ENCODE measurements around the gene PIP5K1B.

The PIP5K1B gene

DNA sequence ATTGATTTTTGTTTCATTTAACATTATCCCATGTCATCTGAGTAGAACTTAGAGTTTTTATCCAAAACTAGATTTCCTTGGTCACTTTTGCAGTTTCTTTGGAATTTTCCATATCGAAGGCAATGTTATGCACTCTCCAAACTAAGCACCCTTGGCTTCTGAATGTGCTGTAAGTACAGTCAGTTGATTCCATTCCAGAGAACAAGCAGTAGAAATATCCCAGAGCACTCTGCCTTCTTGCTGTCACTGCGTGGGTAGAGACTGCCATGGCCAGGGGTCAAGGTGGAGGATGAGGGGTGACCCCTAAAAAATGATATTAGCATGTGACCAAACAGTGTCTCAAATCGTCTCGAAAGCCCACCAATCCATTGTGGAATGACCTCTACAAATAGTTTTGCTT lies 36.2 kb downstream of the PIP5K1B start:
- no peak for DNase-seq

DNA sequence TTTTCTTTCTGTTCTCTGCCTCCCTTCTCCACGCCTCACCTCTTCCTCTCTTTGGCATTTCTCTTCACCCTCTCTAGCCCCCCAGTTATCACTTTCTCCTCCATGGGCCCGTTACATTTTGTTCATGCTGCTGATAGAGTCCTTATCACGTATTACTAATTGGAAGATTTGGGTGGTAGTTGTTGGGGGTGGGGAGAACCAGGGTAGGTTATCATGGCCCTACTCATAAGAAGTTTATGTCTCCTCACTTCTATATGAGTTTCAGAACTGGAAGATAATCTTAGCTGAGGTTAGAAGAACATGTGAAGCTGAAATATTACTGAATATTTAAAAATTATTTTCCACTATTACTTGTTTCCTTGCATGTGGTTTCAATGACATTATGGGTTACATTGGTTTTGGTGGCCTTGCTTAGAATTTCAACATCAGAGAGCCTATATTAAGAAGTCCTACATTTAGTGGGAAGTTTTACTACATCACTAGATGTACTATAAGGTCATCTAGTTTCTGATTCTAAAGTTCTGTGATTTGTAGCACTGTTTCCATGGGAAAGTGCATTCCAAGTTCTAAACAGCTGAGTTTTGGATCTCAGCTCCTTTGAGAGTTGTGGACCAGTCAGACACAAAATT lies 36.8 kb downstream of the PIP5K1B start:
- DNase-seq = no peak

DNA sequence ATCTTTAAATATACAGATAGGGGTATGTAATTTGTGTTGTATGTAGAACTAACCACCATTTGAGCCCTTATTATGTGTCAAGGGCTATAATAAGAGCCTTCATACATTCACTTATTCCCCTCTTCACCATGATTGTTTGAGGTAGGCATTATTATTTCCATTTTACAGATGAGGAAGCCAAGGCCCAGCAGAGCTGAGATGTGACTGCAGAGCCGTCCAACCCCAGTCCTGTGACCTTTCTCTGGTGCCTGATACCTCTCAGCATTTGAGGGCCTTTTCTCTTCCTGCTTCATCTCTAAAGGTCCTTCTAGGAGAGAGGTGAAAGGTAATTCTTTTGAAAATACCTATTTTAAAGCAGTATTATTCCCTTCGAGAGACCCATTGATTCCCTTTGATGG lies 37.3 kb downstream of the PIP5K1B start:
- no peak for DNase-seq

DNA sequence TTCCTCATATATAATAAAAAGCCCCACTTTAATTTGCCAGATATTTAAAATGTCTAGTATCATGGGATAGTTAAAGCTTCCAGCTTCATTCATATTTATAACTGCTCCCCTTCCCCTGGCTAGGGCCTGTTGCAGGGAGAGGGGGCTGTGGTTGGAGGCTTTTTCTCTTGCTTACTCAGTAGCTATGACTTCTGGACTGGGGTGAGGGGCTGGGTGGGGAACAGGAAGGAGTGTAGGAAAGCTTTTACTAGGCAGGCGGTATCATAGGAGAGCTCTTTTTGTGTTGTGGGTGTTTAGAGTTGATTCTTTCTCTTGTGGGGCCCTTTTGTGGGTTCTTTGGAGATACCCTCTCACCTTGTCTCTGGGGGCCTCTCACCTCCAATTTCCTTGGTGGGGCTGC lies 39.4 kb downstream of the PIP5K1B start:
- DNase-seq = no peak

DNA sequence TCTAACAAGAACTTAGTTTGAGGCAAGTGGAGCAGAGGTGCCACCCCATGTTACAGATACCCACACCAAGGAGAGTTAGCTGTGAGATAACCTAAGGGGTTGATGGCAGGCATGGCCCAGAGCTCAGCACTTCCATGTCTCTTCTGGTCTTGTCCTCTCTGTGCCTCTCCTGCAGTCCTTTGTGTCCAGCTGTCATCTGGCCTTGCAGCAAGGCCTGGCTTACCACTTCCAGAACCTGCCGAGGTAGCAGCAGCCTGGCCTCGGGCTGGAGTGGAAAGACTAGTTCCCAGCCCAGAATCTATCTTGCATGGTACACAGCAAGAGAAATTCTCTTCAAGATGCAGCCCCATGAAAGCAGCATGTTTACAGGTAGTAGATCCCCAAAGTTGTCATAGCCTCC lies 41.5 kb downstream of the PIP5K1B start:
- no peak for DNase-seq

DNA sequence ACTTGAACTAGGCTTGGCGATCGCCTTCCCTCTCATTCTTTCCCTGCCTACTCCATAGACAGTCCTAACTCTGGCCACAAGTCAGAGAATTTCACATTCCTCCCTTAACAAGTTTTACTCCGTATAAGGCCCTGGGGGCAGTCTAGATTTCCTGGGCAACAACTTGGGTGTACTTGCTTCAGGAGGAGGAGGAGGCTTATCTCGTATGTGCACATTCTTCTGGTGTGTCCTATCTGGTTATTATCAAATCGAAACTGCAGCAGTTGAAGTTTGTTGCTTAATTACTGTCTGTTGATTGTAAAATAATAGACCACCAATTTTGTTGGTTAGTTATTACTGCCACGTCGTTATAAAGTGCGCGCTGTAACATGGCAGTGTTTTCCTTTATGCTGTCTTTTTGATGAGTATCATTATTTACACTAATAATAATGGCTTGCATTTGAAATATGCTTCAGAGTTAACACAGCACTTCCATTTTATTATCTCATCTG lies 42.0 kb downstream of the PIP5K1B start:
- no peak for DNase-seq

DNA sequence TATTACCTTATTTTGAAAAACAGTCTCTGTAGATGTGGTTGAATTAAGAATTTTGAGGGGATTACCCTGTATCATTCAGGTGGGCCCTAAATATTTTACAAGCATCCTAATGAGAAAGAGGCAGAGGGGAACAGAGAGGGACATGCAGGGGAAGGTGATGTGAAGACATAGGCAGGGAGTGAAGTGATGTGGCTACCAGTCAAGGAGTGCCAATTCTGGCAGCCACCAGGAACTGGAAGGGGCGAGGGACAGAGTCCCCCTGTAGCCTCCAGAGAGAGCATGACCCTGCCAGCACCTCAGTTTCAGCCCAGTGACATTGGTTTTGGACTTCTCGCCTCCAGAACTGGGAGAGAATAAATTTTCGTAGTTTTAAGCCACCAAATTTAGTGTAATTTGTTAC lies 44.1 kb downstream of the PIP5K1B start:
- no peak for DNase-seq

DNA sequence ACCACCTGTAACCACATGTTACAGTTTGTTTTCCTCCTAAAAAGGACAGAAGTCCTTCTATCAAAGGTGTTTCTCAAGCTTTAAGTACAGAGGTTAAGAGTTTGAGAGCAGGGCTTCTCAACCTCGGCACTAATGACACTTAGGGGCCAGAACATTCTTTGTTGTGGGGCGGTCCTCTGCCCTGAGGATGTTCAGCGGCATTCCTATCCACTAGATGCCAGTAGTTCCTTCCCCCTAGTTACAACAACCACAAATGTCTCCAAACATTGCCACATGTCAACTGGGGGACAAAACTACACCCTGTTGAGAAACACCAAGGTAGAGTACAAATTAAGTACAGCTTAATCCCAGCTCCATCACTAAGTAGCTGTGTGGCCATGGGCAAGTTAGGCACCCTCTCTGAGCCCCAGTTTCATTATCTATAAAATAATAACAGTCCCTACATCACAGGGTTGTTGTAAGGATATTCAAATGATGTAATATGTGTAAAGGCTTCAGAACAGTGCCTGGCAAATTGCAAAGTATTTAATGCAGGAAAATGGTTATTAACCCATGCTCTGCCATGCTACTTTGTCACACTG lies 44.6 kb downstream of the PIP5K1B start:
- DNase-seq = no peak

DNA sequence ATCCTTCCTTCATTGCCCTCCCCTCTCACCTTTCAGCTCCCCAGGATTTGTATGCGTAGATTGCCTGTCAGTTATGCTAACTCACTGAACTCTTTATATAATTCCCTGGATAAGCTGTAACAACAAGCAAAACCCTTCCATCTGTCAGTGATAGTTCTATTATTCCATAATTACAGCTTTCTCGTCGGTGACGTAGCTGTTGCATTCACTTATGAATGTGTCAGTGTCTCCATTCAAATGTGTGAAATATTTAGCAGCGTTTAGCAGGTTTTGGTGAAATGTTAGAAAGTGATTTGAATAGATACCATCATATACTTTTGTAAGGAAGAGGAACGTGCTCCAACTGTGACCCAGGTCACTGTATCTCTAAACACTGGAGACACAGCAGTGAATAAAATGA lies 45.2 kb downstream of the PIP5K1B start:
- no peak for DNase-seq

DNA sequence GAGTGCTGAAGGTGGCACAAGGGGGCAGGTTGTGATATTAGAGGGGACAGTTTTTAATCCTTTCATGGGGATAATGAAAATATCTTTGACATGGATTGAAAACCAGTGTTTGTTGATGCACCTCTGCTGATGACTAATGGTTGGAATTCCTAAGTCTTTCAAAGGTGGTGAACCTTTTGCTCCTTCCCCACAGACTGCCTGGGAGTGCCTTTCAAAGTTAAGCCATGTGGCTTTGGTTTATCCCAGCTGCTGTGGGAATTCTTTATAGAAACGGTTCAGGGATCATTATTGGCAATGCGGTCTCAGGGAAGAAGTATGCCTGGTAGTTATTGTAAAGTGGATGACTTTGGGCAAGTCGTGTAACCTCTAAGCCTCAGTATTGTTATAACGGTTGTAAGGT lies 45.7 kb downstream of the PIP5K1B start:
- no peak for DNase-seq

DNA sequence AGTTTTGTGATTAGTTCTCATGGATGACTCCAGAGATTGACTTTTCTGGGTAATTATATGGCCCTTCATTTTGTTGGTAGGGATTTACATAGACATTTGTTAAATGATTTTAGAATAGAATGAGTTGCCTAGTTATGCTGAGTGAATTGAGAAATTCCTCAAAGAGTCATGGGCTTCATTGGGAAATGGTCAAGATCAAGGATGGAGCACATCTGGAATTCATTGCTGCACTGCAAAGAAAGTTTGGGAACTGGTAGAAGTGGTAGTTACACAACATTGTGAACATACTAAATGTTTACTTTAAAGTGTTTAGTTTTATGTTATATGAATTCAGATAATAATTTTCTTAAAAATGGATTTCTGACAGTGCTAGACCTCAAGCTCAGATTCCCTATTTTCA lies 46.5 kb downstream of the PIP5K1B start:
- DNase-seq = no peak

DNA sequence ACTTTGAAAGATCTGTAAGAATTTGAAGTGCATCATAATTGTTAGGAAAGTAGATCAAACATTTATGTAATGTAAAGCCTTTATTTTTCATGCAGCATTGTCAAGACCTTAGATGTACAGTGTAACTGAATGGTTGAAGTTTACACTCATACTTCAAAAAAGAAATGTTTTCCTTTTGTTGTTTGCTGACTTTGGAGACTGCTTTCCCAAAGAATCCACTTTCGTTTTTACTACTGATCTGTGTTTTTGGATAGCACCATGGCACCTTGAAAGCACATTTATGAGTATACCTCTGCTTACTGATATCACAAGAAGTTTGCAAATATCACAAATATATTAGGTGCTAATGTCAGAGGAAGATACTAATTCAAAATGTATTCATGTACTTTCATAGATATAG lies 50.0 kb downstream of the PIP5K1B start:
- DNase-seq = no peak

DNA sequence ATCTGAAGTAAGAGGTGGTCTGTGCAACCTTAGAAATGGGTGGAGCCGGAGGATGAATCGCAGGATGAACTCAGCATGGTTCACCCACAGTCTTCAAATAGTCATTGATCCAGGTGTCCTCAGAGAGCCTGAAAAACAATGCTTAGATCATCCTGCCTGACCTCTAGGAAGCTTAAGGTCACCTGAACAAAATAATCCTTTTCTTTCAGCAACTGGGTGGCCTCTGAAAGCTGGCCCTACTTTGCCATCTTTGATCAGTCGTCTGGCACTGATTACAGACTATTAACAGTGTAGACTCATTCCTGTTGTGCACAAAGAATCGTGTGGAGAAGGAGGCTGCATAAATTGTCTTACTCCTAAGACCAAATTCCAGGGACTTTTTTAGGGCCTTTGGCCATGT lies 50.7 kb downstream of the PIP5K1B start:
- no peak for DNase-seq

DNA sequence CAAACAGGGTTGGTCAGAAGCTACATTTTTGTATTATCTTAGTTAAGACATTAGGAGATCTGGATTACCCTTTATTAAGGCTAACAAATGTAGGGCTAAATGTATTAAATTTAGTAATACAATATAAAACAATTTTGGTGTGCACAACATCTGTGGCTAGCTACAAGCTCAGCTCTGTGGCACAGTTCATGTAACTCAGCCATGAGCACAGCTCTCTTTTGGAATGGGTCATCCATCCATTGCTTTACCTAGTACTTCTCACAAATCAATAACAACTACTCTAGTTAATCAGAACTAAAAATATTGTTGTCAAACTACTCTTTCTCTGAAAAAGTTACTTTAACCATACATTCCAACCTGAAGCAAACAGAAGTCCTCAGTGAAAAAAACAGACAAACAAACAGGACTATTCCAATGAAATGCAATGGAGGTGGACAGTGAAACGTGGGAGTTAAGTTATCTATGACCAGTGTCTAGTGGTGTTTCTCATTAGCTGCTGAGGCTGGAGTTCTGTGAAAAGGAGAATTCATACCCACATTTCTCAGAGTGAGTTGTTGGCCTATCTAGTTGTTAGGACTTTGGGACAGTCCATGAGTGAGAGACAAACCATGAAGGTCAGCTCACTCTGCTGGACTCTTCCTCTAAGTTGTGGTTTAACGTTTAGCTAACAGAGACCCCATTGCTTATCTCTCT lies 55.1 kb downstream of the PIP5K1B start:
- no peak for DNase-seq

DNA sequence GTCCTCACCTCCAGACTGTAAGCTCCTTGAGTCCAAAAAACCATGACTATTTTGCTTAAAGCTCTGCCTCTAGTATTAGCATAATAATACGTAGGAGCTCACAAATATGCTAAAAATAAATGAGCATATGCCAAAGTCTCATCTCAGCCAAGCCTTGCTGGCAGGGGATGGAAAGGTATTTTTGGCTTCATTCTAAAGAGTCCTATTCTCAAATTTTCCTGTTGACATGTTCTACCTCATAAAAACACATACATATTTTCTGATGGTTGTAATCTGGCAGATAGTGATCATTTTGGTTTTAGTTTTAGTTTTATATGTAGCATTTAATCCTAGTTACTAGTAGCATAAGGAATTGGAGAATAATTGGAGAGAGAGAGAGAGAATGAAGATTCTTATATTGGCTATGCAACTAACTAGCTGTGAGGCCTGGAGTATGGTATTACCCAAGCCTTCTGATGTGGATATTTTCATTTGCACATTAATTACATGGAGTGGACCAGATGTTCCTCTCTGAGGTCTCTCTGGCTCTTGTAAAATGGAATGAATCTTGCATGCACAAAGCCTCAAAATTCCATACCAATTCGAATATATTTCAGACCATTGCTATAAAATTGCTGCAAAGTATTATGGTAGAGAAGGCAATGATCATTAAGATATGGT lies 55.8 kb downstream of the PIP5K1B start:
- DNase-seq = no peak

DNA sequence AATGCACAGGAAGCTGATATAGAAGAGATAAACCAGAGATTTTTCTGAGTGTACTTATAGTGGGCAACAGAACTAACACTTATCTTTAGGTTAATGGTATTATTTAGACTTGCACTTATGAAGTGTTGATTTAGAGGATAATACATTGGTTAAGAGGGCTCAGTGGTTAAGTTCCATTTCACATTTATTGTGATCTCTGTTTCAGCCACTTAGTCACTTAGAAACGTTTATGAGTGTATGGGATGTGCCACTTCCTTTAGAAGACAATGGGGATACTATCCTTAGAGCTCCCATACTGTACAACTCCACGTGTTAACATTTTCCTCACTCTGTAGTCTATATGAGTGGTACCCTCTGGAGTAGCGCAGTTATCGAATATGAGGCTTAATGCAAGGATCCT lies 57.5 kb downstream of the PIP5K1B start:
- no peak for DNase-seq

DNA sequence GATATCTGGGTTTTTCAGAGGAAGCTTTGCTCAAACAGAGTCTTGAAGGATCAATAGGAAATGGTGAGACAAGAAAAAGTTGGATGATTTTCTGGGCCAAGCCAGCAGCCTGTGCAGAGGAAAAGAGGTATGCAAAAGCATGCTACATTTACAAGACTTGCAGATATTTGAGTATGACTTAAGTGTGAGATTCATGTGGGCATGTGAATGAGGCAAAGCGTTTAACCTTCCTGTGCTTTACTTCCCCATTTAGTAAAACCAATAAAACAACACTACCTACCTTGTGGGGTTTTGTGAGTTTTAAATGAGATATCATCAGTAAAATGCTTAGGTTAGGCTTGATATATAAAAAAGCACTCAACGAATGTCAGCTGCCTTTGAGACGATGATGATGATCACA lies 58.1 kb downstream of the PIP5K1B start:
- no peak for DNase-seq

DNA sequence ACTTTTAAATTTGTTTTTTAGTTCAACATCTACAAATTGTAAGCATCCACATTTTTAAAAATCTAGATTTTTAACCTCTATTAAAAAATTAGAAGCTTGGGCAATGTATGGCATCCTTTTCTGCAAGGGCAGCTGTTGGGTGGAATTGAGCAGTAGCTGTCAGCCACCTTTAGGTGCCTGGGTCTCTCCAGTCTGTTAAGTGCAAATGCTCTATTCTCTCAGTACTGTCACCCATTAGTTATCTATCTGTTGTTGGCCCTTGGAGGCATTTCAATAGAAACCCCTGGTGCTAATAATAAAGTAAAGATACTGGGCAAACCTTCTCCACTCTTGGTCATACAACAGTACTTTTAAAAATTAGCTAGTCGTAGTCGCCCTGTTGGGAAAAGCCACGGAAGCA lies 63.6 kb downstream of the PIP5K1B start:
- DNase-seq = no peak

DNA sequence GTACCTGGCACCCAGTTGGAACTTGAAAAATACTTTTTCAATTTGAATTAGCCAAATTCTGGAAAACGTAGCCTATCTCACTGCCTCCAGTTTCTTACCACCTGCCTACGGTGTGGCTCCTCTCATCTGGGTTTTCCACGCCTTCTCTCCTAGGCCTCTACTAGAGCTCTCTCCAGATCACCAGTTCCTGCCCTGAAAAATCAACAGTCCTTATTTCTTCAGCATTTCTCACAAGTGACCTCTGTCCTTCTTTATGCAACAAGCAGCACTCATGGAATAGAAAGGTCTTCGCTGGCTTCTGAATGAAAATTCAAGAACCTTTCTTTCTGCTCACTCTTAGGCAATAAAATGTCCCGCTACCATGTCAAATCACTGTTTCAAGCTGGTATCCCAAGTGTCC lies 64.8 kb downstream of the PIP5K1B start:
- DNase-seq = no peak

DNA sequence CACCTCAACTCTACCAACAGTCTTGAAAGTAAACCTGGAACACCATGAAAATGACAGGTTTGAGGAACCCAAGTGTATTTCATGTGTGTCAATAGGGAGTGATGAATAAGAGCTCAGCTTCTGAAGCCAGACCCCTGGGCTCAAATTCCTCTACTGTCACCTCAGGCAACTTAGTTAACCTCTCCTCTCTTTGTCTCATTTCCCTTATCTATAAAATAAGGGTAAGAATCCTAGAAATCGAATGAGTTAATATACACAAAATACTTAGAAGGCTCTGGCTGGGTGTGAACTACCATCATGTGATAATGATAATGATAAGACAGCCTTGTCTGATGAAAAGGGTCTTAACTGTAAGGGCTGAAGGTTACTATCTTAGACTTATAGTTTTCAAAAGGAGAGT lies 66.3 kb downstream of the PIP5K1B start:
- no peak for DNase-seq

DNA sequence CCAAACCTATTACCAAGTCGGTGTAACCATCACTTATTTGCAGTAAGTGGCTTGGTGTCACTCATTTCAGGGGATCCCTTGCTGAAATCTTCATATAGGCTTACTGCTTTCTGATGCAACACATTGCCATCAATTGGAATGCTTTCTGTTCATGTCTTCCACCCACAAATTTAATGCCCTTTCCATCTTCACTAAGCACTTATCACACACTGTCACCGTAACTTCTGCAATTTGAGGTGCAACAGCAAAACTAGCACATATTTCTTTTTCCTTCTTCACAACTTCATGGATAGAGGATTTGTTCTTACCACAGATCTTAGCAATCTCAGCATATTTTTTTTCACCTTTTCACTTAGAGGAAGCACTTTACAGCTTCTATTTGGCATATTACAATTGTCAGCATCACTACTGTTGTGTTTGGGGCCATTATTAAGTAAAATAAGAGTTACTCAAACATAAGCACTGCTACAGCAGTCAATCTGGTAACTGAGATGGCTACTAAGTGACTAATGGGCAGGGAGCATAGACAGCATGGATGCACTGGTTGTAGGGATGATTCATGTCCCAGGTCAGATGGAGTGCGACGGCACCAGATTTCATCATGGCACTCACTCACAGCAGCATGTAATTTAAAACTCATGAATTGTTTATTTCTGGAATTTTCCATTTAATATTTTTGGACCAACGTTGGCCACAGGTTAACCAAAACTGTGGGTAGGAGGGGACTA lies 70.1 kb downstream of the PIP5K1B start:
- no peak for DNase-seq

DNA sequence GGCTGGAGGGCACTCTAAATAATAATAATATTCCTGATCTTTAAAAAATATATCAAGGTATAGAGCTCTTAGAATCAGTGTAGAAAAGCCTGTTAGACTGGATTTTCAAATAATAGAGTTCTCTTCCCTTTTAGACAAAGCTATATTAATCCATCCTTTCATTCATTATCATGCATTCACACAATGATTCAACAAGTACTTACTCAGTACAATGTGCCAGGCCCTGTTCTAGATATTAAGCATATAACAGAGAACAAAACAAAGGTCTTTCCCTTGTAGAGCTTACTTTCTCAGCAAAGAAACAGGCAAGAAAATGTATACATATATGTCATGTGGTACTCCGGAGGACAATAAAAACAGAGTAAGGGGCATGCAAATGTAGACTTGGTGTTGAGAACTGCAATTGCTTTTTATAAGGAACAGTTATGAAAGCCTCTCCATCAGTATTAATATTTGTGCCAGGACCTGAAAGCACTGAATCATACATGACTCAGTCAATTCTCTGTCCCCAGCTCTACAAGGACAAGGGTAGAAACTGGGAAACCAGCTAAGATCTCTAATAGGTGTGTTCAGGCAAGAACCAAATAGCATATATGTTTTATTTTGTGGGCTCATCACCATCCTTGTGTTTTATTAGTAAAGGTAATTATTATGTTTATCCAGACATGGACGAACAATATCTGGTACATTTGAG lies 72.2 kb downstream of the PIP5K1B start:
- DNase-seq = no peak

DNA sequence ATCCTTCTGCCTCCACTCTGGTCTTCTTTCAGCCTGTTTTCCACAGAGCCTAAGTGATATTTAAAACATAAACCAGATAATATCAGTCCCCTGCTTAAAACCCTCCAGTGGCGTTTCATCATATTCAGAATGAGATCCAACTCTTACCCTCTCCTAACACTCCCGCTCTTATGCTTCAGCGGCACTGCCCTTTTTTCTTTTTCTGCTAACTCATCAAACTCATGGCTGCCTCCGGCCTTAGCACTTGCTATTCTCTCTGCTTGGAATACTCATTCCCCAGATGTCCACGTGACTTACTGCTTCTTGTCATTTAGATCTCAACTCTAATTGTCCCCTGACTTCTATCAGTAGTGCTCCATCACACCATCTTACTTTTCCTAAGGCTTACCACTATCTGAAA lies 73.6 kb downstream of the PIP5K1B start:
- DNase-seq = no peak
